Liver (tissue), 3 donors: ENCODE results near the gene WFIKKN1.

Experiments
- CTCF ChIP-seq: fragments of 150-350 bp; IDR thresholded peaks from 2 replicates; pipeline ENCODE4 v1.5.1; 2017; ENCODE audit warnings: improper control_type of control experiment, low read depth, low read length; ENCODE audit not compliant: missing input control
- JUND ChIP-seq, 2 donors: IDR thresholded peaks; 2 replicates each; pipeline ENCODE4 v1.6.1; 2016; ENCODE audit warnings: antibody characterized with exemption in 2 of 2
- MAX ChIP-seq: IDR thresholded peaks from 2 replicates; pipeline ENCODE4 v1.6.1; 2016; ENCODE audit warnings: antibody characterized with exemption
- RAD21 ChIP-seq, 2 donors: IDR thresholded peaks; 2 replicates each; pipeline ENCODE4 v1.6.1; 2016; ENCODE audit warnings: antibody characterized with exemption in 2 of 2, mild to moderate bottlenecking in 2 of 2
- REST ChIP-seq: IDR thresholded peaks from 2 replicates; pipeline ENCODE4 v1.6.1; 2016; ENCODE audit warnings: antibody characterized with exemption, mild to moderate bottlenecking
- TAF1 ChIP-seq: conservative IDR thresholded peaks from 2 replicates; pipeline ENCODE4 v1.6.1; 2016; ENCODE audit warnings: antibody characterized with exemption, mild to moderate bottlenecking
- donor health status: healthy.
- donor health status: healthy.

- TF ChIP-seq CTCF (no peak), JUND (IDR thresholded peaks at IDR 0.05) (no peak), REST (no peak), MAX (no peak), TAF1 (no peak), RAD21 (IDR thresholded peaks at IDR 0.05) (no peak)
Measured at GRCh38 chr16:674214-674881, 43.6 kb downstream of the WFIKKN1 start.
